ENCODE data around the gene C1orf116. TPM values are rescaled to one million over a fixed set of nuclear protein-coding genes. Genes with fewer than 3 reads are reported as not detected.

The C1orf116 gene
- total and polyA plus RNA-seq, 12 donors = 0.07 to 1.5 (median 0.64) TPM

DNA sequence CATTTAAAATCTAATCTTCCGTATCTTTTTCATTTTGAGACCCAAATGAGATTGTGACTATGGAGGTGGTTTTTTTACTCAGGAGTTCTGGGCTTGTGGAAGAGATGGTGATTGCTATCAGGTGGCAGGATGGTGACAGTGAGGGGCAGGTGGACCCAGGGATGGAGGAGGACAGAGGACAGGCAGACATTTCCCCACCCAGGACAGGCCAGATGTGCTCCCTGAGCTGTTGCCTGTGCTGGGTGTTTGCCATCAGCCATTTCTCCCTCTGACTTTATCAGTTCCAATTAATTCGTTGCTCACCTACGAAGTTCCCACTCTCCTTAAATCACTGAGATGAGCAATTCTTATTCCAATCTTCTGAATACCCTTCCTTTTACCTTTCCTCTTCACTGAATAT lies 26.5 kb downstream of the C1orf116 start:
- intact Hi-C loops (cut with DNase I) = no loop called here
- no peak for ATAC-seq
- WGBS, 2 donors = 85 to 93% methylated on average over 3 of the region's 3 CpGs
- TF ChIP-seq, protein P1, sequence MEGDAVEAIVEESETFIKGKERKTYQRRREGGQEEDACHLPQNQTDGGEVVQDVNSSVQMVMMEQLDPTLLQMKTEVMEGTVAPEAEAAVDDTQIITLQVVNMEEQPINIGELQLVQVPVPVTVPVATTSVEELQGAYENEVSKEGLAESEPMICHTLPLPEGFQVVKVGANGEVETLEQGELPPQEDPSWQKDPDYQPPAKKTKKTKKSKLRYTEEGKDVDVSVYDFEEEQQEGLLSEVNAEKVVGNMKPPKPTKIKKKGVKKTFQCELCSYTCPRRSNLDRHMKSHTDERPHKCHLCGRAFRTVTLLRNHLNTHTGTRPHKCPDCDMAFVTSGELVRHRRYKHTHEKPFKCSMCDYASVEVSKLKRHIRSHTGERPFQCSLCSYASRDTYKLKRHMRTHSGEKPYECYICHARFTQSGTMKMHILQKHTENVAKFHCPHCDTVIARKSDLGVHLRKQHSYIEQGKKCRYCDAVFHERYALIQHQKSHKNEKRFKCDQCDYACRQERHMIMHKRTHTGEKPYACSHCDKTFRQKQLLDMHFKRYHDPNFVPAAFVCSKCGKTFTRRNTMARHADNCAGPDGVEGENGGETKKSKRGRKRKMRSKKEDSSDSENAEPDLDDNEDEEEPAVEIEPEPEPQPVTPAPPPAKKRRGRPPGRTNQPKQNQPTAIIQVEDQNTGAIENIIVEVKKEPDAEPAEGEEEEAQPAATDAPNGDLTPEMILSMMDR (IDR thresholded peaks at IDR 0.05) = no peak
- Histone ChIP-seq H3K4me1 (peaks cover 0 to 5% (median 0%) of the 10 kb centered on the region in 9 donors), H3K4me3 (no peak overlapping the region), H3K36me3 (no peaks in the 10 kb centered on the region), H3K27ac (no peak overlapping the region), H3K9me3 (no peaks in the 10 kb centered on the region), H3K27me3 (no peaks in the 10 kb centered on the region)
- DNase-seq = no peak

DNA sequence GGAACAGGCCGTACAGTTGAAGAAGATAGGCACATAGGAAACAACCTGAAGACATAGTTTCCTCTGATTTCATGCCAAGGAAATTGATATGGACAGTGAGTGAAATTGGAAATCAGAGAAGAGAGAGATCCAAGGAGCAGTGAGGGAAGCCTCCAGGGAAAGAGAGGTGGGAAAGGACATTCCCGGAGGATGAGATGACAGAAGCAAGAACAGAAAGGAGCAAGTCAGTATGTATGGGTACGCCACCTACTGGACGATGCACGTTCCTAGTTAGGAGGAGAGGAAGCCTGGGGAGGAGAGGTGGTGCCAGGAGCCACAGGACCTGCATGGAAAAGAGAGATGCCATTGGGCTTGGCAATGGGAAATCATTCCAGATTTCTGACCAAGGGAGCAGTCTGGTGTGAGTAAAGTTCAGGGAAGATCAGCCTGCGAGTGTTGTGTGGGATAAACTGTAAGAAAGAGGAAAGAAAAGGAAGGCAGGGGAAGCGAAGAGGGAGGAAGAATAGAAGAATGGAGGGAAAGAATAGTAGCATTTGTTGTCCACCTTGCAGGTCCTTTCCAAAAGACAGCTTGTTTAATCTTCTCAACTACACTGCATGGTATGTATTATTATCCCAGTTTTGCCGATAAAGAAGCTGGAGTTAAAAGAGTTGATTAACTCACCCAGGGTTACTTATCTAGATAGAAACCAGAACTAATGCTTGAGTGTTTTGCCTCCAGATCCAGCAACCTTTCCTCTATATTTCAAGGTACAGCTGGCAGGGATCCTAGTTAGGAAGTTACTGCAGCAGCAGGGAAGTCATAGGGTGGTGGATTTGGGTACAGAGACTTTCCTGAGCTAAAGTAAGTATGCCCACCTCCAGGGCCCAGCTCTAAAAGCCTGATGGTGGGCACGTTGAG lies 27.4 kb downstream of the C1orf116 start:
- 36 to 41% methylated on average over 9 of the region's 9 CpGs for WGBS, 2 donors
- peak in 1 of 2 donors; percentile 45 for DNase-seq
- TF ChIP-seq, protein P1 (IDR thresholded peaks at IDR 0.05) = peak in 8 of 9 donors; percentile 24 to 77 (median 64)
- H3K4me1 ChIP-seq = peaks cover 0 to 5% (median 0%) of the 10 kb centered on the region in 9 donors
- H3K4me3 ChIP-seq = no peak overlapping the region
- H3K9me3 ChIP-seq = no peaks in the 10 kb centered on the region
- H3K36me3 ChIP-seq = no peaks in the 10 kb centered on the region
- H3K27ac ChIP-seq = no peak overlapping the region
- H3K27me3 ChIP-seq = no peaks in the 10 kb centered on the region
- intact Hi-C loops (cut with DNase I) = no loop called here
- peak in 7 of 8 donors; percentile 54 to 82 (median 69) for ATAC-seq

DNA sequence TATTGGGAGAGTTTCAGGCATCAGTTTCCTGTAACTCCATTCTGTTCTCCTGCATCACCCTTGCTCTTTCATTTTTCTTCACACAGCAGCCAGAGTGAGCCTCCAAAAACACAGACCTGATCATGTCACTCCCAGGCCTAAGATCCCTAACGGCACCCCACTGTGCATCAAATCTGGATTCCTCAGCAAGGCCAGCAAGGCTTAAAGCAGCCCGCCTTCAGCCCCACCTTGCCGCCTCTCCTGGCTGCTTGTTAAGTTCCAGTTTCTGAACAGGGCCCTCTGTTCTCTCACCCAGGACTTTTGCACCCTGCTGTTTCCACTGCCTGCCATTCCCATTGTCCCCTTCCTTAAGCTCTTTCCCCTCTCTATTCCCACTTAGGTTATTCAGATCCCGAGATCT lies 29.3 kb downstream of the C1orf116 start:
- Histone ChIP-seq H3K9me3 (no peaks in the 10 kb centered on the region), H3K27ac (no peak overlapping the region), H3K36me3 (no peaks in the 10 kb centered on the region), H3K27me3 (no peaks in the 10 kb centered on the region), H3K4me1 (peaks cover 0 to 5% (median 0%) of the 10 kb centered on the region in 9 donors), H3K4me3 (no peak overlapping the region)
- TF ChIP-seq, protein P1 (IDR thresholded peaks at IDR 0.05) = no peak
- ATAC-seq (no peak), DNase-seq (no peak)
- intact Hi-C loops (cut with DNase I) = no loop called here
- 89 to 92% methylated on average over 4 of the region's 4 CpGs for WGBS, 2 donors

DNA sequence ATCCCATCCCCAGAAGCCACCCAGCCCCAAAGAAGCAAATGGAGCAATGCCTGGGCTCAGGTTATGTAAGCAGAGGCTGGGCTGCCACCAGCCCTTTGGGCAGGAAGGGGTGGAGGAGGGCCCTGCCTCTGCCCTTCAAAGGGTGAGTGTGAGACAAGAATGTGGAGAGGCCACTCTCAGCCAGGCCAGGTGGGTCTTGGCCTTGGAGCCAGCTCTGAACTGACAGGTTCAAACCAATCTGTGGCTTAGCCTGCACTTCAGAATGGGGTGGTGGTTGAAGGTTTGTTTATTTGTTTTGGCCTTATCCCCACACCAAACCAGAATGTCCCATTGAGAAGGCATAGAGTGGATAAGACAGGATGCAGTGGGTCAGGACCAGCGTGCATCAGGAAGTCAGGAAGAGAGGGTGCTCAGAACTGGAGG lies 29.8 kb downstream of the C1orf116 start:
- 57 to 69% methylated on average over 1 of the region's 1 CpG for WGBS, 2 donors
- Histone ChIP-seq H3K4me1 (peaks cover 0 to 5% (median 0%) of the 10 kb centered on the region in 9 donors), H3K4me3 (no peak overlapping the region), H3K36me3 (no peaks in the 10 kb centered on the region), H3K27me3 (no peaks in the 10 kb centered on the region), H3K9me3 (no peaks in the 10 kb centered on the region), H3K27ac (no peak overlapping the region)
- no peak for DNase-seq
- no peak for ATAC-seq
- TF ChIP-seq, protein P1 (IDR thresholded peaks at IDR 0.05) = no peak
- intact Hi-C loops (cut with DNase I) = no loop called here
